B cell (primary cell): ENCODE results near the gene CFAP68. TPM values are rescaled to one million over a fixed set of nuclear protein-coding genes. Genes with fewer than 3 reads are reported as not detected.

Source experiments
- ATAC-seq: fragments of 200-7000 bp; cut with Tn5 transposase; one replicate; pipeline ENCODE4 v1.10.0; 2021; ENCODE audit warnings: low read depth, mild to moderate bottlenecking, moderate number of reproducible peaks, moderate library complexity
- CTCF ChIA-PET: fragments of 350-600 bp; sonication (Branson Sonifier 250); formaldehyde crosslinking; loops from one replicate; lab custom pipeline; 2021; ENCODE audit warnings: antibody characterized with exemption, inconsistent platforms; lab: Charles Lee
- POLR2A ChIA-PET: fragments of 350-600 bp; sonication (Branson Sonifier 250); formaldehyde crosslinking; loops from one replicate; lab custom pipeline; 2021; ENCODE audit warnings: antibody characterized with exemption; lab: Charles Lee
- DNase-seq: peaks from one replicate; pipeline ENCODE4 v3.0.0; 2013
- H2AFZ ChIP-seq: 2 replicates; pipeline ENCODE4 v1.6.1; 2012; ENCODE audit warnings: mild to moderate bottlenecking, low read depth, low read length; ENCODE audit not compliant: insufficient read depth, poor library complexity, severe bottlenecking
- H3K27ac ChIP-seq, 2 donors: 1 replicate in 1 of 2; 2 replicates in 1 of 2; pipeline ENCODE4 v1.5.1; 2012 to 2013; ENCODE audit warnings: low read length in 2 of 2, mild to moderate bottlenecking in 2 of 2, moderate library complexity in 1 of 2
- H3K27me3 ChIP-seq, 4 experiments: fragments of 200-600 bp in 1 of 4; sonication (generic) in 1 of 4; replicated peaks in 1 of 4; 1 replicate in 2 of 4; 2 replicates in 2 of 4; pipeline versions ENCODE4 v1.6.1 to v1.7.0; 2013 to 2016; ENCODE audit warnings: low read length in 3 of 4, mild to moderate bottlenecking in 2 of 4, mixed read lengths in 1 of 4, moderate library complexity in 1 of 4; ENCODE audit not compliant: insufficient read depth in 4 of 4, control insufficient read depth in 3 of 4; ENCODE audit errors: control extremely low read depth in 1 of 4
- H3K36me3 ChIP-seq, 2 experiments: replicated peaks in 1 of 2; 1 replicate in 1 of 2; 2 replicates in 1 of 2; pipeline versions ENCODE4 v1.6.1 to v1.7.1; 2013; ENCODE audit warnings: low read length in 1 of 2; ENCODE audit not compliant: insufficient read depth in 2 of 2, control insufficient read depth in 1 of 2; ENCODE audit errors: control extremely low read depth in 1 of 2, extremely low read depth in 1 of 2
- H3K4me1 ChIP-seq, 2 donors: fragments of 200-600 bp in 1 of 2; sonication (generic) in 1 of 2; 1 replicate in 1 of 2; 2 replicates in 1 of 2; pipeline versions ENCODE4 v1.5.1 to v1.6.1; 2013 to 2017; ENCODE audit warnings: low read length in 2 of 2; ENCODE audit not compliant: control insufficient read depth in 2 of 2, insufficient read depth in 2 of 2
- H3K4me2 ChIP-seq: replicated peaks from 2 replicates; pipeline ENCODE3; 2012; ENCODE audit warnings: mild to moderate bottlenecking, low read depth, low read length; ENCODE audit not compliant: poor library complexity, severe bottlenecking
- H3K4me3 ChIP-seq, 5 experiments: fragments of 200-600 bp in 1 of 5; sonication (generic) in 1 of 5; 1 replicate in 3 of 5; 2 replicates in 2 of 5; pipeline versions ENCODE4 v1.5.1 to v1.7.0; 2011 to 2016; ENCODE audit warnings: low read length in 4 of 5, mild to moderate bottlenecking in 4 of 5, low read depth in 2 of 5, control low read depth in 1 of 5, moderate library complexity in 1 of 5; ENCODE audit not compliant: insufficient read depth in 1 of 5; ENCODE audit errors: control extremely low read depth in 1 of 5, extremely low read depth in 1 of 5
- H3K79me2 ChIP-seq: fragments of 200-600 bp; sonication (generic); one replicate; pipeline ENCODE4 v1.6.0; 2016; ENCODE audit warnings: low read length; ENCODE audit not compliant: control insufficient read depth, insufficient read depth
- H3K9ac ChIP-seq: fragments of 200-600 bp; sonication (generic); 2 replicates; pipeline ENCODE4 v1.6.1; 2017; ENCODE audit warnings: mild to moderate bottlenecking, low read length, moderate library complexity
- H3K9me3 ChIP-seq, 3 donors: one replicate each; pipeline versions ENCODE4 v1.6.1 to v1.7.1; 2013; ENCODE audit warnings: low read length in 2 of 3; ENCODE audit not compliant: control insufficient read depth in 2 of 3, insufficient read depth in 1 of 3; ENCODE audit errors: control extremely low read depth in 1 of 3
- H4K20me1 ChIP-seq: 2 replicates; pipeline ENCODE4 v1.6.0; 2012; ENCODE audit warnings: mild to moderate bottlenecking, low read length; ENCODE audit not compliant: insufficient read depth, control insufficient read depth, poor library complexity, severe bottlenecking
- H3K27ac Mint-ChIP-seq: one replicate; pipeline ENCODE4 v1.8.0; 2021; ENCODE audit warnings: mixed read lengths
- H3K27me3 Mint-ChIP-seq: one replicate; pipeline ENCODE4 v1.8.0; 2021; ENCODE audit warnings: mixed read lengths
- H3K4me1 Mint-ChIP-seq: one replicate; pipeline ENCODE4 v1.8.0; 2021; ENCODE audit warnings: mixed read lengths
- H3K4me3 Mint-ChIP-seq: one replicate; pipeline ENCODE4 v1.8.0; 2021; ENCODE audit warnings: mixed read lengths
- H3K9me3 Mint-ChIP-seq: one replicate; pipeline ENCODE4 v1.8.0; 2022; ENCODE audit warnings: mixed read lengths; ENCODE audit not compliant: insufficient read depth
- CTCF ChIP-seq: fragments of 200-600 bp; IDR thresholded peaks from one replicate; pipeline ENCODE4 v1.8.0; 2022; ENCODE audit warnings: antibody characterized with exemption, mild to moderate bottlenecking
- EZH2 ChIP-seq: IDR thresholded peaks from 2 replicates; pipeline ENCODE4 v1.6.1; 2012; ENCODE audit warnings: borderline replicate concordance, low read depth, mild to moderate bottlenecking, moderate library complexity, low read length; ENCODE audit not compliant: insufficient read depth, poor library complexity, severe bottlenecking
- WGBS: methylation state at CpG from one replicate; pipeline ENCODE4 v1.1.5; 2013; ENCODE audit warnings: missing lambda C conversion rate; ENCODE audit not compliant: insufficient coverage; 5-methylcytosine and 5-hydroxymethylcytosine counted together
- intact Hi-C: fragments of 100-400 bp; cut with micrococcal nuclease; formaldehyde crosslinking; loops from one replicate; pipeline ENCODE4 v1.10.0; 2022
- polyA plus RNA-seq: library from polyadenylated mRNA; depleted of rRNA; stranded (reverse); fragments of >200 nt; gene quantifications from 2 replicates; pipeline ENCODE4 v1.2.3, GENCODE V29; 2012
- total RNA-seq, 2 donors: library from RNA; stranded (reverse); fragments of 120-200 nt in 1 of 2; gene quantifications; 1 replicate in 1 of 2; 2 replicates in 1 of 2; pipeline versions ENCODE4 v1.2.3 to v1.2.4, GENCODE V29; 2013 to 2022

CFAP68 gene
- total and polyA plus RNA-seq, 2 donors (not counting 1 experiment from before 2014, with no cell fraction given): 8.2 to 13.3 TPM

- Histone ChIP-seq H3K9ac (no peak overlapping the region), H2AFZ (no peak overlapping the region), H3K27ac (no peak overlapping the region), H3K4me3 (no peak overlapping the region), H3K36me3 (no peaks in the 10 kb centered on the region), H3K4me2 (no peak overlapping the region), H3K9me3 (no peaks in the 10 kb centered on the region), H3K79me2 (no peaks in the 10 kb centered on the region), H3K27me3 (peaks cover 0 to 7% (median 2%) of the 10 kb centered on the region in 4 experiments), H3K4me1 (no peaks in the 10 kb centered on the region), H4K20me1 (no peaks in the 10 kb centered on the region)
- intact Hi-C loops: no loop called here
- CTCF ChIA-PET: no interaction called here
- no peak overlapping the region for H3K27ac Mint-ChIP-seq
- TF ChIP-seq EZH2 (no peak), CTCF (no peak)
- no CpG with 5 or more reads among the region's 2 CpGs for WGBS
- DNase-seq (no peak), ATAC-seq (no peak)
- no peaks in the 10 kb centered on the region for H3K9me3 Mint-ChIP-seq
- POLR2A ChIA-PET: no interaction called here
- H3K4me3 Mint-ChIP-seq: no peak overlapping the region
- H3K27me3 Mint-ChIP-seq: peaks cover 28% of the 10 kb centered on the region
- H3K4me1 Mint-ChIP-seq: no peaks in the 10 kb centered on the region
Measured at GRCh38 chr11:111905411-111905810, 26.1 kb downstream of the CFAP68 start.

GRCh38 chr11:111906680-111907079 lies 27.3 kb downstream of the CFAP68 start:
- no peaks in the 10 kb centered on the region for H3K36me3 ChIP-seq
- no peak for ATAC-seq
- H2AFZ ChIP-seq: no peak overlapping the region
- H3K79me2 ChIP-seq: no peaks in the 10 kb centered on the region
- H3K4me1 Mint-ChIP-seq: no peaks in the 10 kb centered on the region
- ChIA-PET POLR2A (no interaction called here), CTCF (no interaction called here)
- peaks cover 0 to 4% (median 0%) of the 10 kb centered on the region in 3 donors for H3K9me3 ChIP-seq
- H3K4me2 ChIP-seq: no peak overlapping the region
- DNase-seq: no peak
- no peak overlapping the region for H3K27ac Mint-ChIP-seq
- TF ChIP-seq EZH2: no peak
- TF ChIP-seq CTCF: no peak
- intact Hi-C loops: no loop called here
- WGBS: no CpG with 5 or more reads among the region's 1 CpG
- H3K27me3 ChIP-seq: peaks cover 0 to 19% (median 3%) of the 10 kb centered on the region in 4 experiments
- no peak overlapping the region for H3K4me3 Mint-ChIP-seq
- no peaks in the 10 kb centered on the region for H3K9me3 Mint-ChIP-seq
- H4K20me1 ChIP-seq: no peaks in the 10 kb centered on the region
- no peaks in the 10 kb centered on the region for H3K4me1 ChIP-seq
- H3K4me3 ChIP-seq: no peak overlapping the region
- no peak overlapping the region for H3K27ac ChIP-seq
- peaks cover 38% of the 10 kb centered on the region for H3K27me3 Mint-ChIP-seq
- no peak overlapping the region for H3K9ac ChIP-seq
